BJ (cell line): ENCODE results near the gene YOD1. TPM values are rescaled to one million over a fixed set of nuclear protein-coding genes. Genes with fewer than 3 reads are reported as not detected.

Source experiments
- CTCF ChIA-PET: fragments of 350-600 bp; formaldehyde crosslinking; extraction: SDS; loops from one replicate; lab custom pipeline; 2021; ENCODE audit warnings: antibody characterized with exemption, inconsistent platforms; lab: Yijun Ruan, JAX
- POLR2A ChIA-PET: fragments of 300-600 bp; sonication (Branson Sonifier 250); formaldehyde crosslinking; extraction: SDS; loops from one replicate; lab custom pipeline; 2021; ENCODE audit warnings: antibody characterized with exemption; lab: Charles Lee
- DNase-seq: peaks from one replicate; pipeline ENCODE4 v3.0.0-alpha.2; 2011; ENCODE audit warnings: low read depth
- H3K27me3 ChIP-seq: 2 replicates; pipeline ENCODE4 v1.6.0; 2011; ENCODE audit warnings: low read length; ENCODE audit not compliant: control insufficient read depth, insufficient read depth
- H3K36me3 ChIP-seq: 2 replicates; pipeline ENCODE4 v1.5.1; 2011; ENCODE audit warnings: low read length; ENCODE audit not compliant: control insufficient read depth, insufficient read depth
- H3K4me3 ChIP-seq: 2 replicates; pipeline ENCODE4 v1.5.1; 2011; ENCODE audit warnings: low read depth, mild to moderate bottlenecking, control low read depth, low read length
- CTCF ChIP-seq: IDR thresholded peaks from 2 replicates; pipeline ENCODE4 v1.5.1; 2011; ENCODE audit warnings: low read depth, mild to moderate bottlenecking, control low read depth, inconsistent platforms, low read length, moderate library complexity; ENCODE audit not compliant: insufficient read depth
- polyA plus RNA-seq: library from polyadenylated mRNA; depleted of rRNA; stranded (reverse); fragments of >200 nt; gene quantifications from 2 replicates; pipeline ENCODE4 v1.2.3, GENCODE V29; 2011

YOD1 gene
- polyA plus RNA-seq, 1 experiment: 1.2 TPM

GRCh38 chr1:207089627-207090355, 38.8 kb upstream of the YOD1 start:
- H3K36me3 ChIP-seq: no peaks in the 10 kb centered on the region
- CTCF ChIA-PET: interaction anchor here (1.2 kb wide), 1 partner anchor 410 kb away, joined by 3 read pairs; no protein-coding TSS in a partner anchor
- H3K4me3 ChIP-seq: no peak overlapping the region
- TF ChIP-seq CTCF: no peak
- no peak for DNase-seq
- no peaks in the 10 kb centered on the region for H3K27me3 ChIP-seq
- POLR2A ChIA-PET: no interaction called here

- ChIA-PET CTCF (interaction anchor here (1.2 kb wide), 1 partner anchor 411 kb away, joined by 3 read pairs; no protein-coding TSS in a partner anchor), POLR2A (no interaction called here)
- no peak for TF ChIP-seq CTCF
- H3K4me3 ChIP-seq: no peak within 1 kb of the TSS
- DNase-seq: no peak
- H3K27me3 ChIP-seq: no peaks in the 10 kb centered on the region
- H3K36me3 ChIP-seq: no peaks in the 10 kb centered on the region
These were observed 38.0 kb upstream of the YOD1 start, which contains the start of gene C4BPB for GRCh38 chr1:207088701-207089626. C4BPB (plus strand) TSS chr1:207088860; CDS start chr1:207089532, 672 bp downstream.

- no peak overlapping the region for H3K4me3 ChIP-seq
- POLR2A ChIA-PET: no interaction called here
- H3K27me3 ChIP-seq: no peaks in the 10 kb centered on the region
- no peaks in the 10 kb centered on the region for H3K36me3 ChIP-seq
- CTCF ChIA-PET: no interaction called here
- no peak for DNase-seq
- TF ChIP-seq CTCF: no peak
These were observed 37.2 kb upstream of the YOD1 start for GRCh38 chr1:207088161-207088560.

- Histone ChIP-seq H3K36me3 (no peaks in the 10 kb centered on the region), H3K4me3 (no peak overlapping the region), H3K27me3 (no peaks in the 10 kb centered on the region; the same call in 1 of the 2 replicates)
- ChIA-PET CTCF (interaction anchor here (0.7 to 3.0 kb wide), 3 partner anchors 15 to 319 kb away, joined by 3 to 14 read pairs (median 3); no protein-coding TSS in a partner anchor), POLR2A (no interaction called here)
- no peak for DNase-seq
- TF ChIP-seq CTCF: no peak
These were observed 34.9 kb upstream of the YOD1 start for GRCh38 chr1:207085887-207086286.
